Effector memory CD4-positive, alpha-beta T cell (primary cell): ENCODE results near the gene HMCN1.

Experiments
- DNase-seq, 3 donors: peaks; one replicate each; pipeline ENCODE4 v3.0.0-alpha.2; 2020
- H3K27ac ChIP-seq: 2 replicates; pipeline ENCODE4 v1.7.0; 2013; ENCODE audit warnings: mild to moderate bottlenecking, low read length, moderate library complexity; ENCODE audit not compliant: insufficient read depth, poor library complexity, severe bottlenecking
- H3K27me3 ChIP-seq: replicated peaks from 2 replicates; pipeline ENCODE4 v1.7.0; 2013; ENCODE audit warnings: mild to moderate bottlenecking, low read length; ENCODE audit not compliant: insufficient read depth, control insufficient read depth, poor library complexity, severe bottlenecking
- H3K36me3 ChIP-seq: 2 replicates; pipeline ENCODE4 v1.7.0; 2013; ENCODE audit warnings: mild to moderate bottlenecking, low read length, moderate library complexity; ENCODE audit not compliant: control insufficient read depth, insufficient read depth
- H3K4me1 ChIP-seq: 2 replicates; pipeline ENCODE4 v1.7.0; 2013; ENCODE audit warnings: low read length, mild to moderate bottlenecking; ENCODE audit not compliant: control insufficient read depth, insufficient read depth, poor library complexity, severe bottlenecking
- H3K4me3 ChIP-seq: 2 replicates; pipeline ENCODE4 v1.7.0; 2013; ENCODE audit warnings: low read length, low read depth, mild to moderate bottlenecking; ENCODE audit not compliant: insufficient read depth, poor library complexity, severe bottlenecking
- H3K9me3 ChIP-seq: 2 replicates; pipeline ENCODE4 v1.7.0; 2013; ENCODE audit warnings: mild to moderate bottlenecking, low read length, moderate library complexity; ENCODE audit not compliant: control insufficient read depth

The HMCN1 gene

DNA sequence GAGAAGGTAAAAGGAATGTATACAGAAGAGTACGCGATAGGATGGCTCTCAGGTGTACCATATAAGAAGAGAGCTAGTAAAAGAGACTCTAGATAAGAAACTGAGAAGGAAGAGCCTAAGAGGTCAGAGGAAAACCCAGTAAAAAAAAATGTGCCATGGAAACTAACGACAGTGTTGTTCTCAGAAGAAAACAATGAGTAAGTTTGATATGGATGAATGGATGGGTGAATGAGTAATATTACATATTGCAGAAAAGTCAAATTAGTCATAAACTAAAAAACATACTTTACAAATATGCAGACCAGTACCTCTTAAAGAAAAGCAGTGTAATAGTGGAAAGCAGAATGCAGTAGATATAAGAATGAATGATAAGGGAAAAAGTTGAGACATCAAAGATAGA lies 316.2 kb downstream of the HMCN1 start:
- Histone ChIP-seq H3K4me3 (no peak overlapping the region), H3K27me3 (no peaks in the 10 kb centered on the region), H3K27ac (no peak overlapping the region), H3K4me1 (no peaks in the 10 kb centered on the region), H3K36me3 (no peaks in the 10 kb centered on the region), H3K9me3 (no peaks in the 10 kb centered on the region)
- no peak for DNase-seq

DNA sequence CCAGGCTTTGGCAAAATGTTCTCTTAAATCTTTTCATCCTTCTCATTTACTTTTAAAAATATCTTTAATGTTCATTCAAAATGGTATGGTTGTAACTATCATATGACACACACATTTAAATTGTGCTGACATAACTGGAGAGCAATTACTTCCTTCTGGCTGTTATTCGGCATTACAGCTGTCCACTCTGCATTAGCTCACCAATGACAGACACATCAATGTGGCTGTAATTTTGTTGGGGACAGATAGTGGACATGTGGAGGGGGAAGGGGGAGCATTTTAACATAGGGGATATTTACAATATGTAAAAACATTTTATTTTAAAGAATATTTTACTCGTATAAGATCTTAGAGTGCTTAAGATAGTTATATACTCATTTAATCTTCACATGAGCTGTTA lies 319.8 kb downstream of the HMCN1 start:
- Histone ChIP-seq H3K27me3 (no peaks in the 10 kb centered on the region), H3K27ac (no peak overlapping the region), H3K36me3 (no peaks in the 10 kb centered on the region), H3K4me1 (no peaks in the 10 kb centered on the region), H3K9me3 (no peaks in the 10 kb centered on the region), H3K4me3 (no peak overlapping the region)
- DNase-seq, result no peak

DNA sequence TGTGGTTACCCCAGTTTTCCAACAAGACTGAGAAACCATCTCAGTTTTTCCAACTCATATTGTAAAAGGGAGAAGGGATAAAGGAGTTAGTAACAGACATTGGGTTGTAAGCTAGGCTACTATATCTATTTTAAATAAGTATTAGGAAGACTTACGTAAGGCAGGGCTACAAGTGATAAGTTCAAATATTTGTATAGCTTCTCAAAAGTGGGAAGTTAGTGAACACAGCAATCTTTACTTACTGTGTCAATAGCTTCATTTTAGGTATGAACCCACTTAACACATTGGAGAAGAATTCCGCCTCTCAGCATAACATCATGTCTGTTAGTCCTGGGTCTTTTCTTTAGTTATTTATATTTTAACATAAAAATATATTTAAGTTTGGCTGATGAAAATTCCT lies 320.7 kb downstream of the HMCN1 start:
- Histone ChIP-seq H3K9me3 (no peaks in the 10 kb centered on the region), H3K36me3 (no peaks in the 10 kb centered on the region), H3K4me1 (no peaks in the 10 kb centered on the region), H3K27me3 (no peaks in the 10 kb centered on the region), H3K4me3 (no peak overlapping the region), H3K27ac (no peak overlapping the region)
- no peak for DNase-seq

DNA sequence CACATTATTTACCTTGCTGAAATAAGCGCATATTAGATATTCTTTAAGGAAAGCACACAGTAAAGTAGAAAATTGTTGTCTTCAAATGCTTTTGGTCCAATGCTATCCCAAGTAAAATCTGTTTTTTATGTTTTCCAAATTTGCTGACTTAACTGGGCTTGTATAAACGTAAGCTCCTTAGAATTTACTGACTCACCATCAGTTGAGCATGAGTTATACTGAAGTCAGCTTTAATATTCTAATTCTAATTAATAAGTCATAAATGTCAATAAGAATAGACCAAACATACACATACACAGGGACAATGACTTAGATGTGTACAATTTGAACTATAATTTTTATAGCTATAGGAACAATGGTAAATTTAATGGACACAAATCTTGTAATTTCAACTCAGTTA lies 321.7 kb downstream of the HMCN1 start:
- Histone ChIP-seq H3K4me1 (no peaks in the 10 kb centered on the region), H3K36me3 (no peaks in the 10 kb centered on the region), H3K27me3 (no peaks in the 10 kb centered on the region), H3K4me3 (no peak overlapping the region), H3K27ac (no peak overlapping the region), H3K9me3 (no peaks in the 10 kb centered on the region)
- DNase-seq, result no peak

DNA sequence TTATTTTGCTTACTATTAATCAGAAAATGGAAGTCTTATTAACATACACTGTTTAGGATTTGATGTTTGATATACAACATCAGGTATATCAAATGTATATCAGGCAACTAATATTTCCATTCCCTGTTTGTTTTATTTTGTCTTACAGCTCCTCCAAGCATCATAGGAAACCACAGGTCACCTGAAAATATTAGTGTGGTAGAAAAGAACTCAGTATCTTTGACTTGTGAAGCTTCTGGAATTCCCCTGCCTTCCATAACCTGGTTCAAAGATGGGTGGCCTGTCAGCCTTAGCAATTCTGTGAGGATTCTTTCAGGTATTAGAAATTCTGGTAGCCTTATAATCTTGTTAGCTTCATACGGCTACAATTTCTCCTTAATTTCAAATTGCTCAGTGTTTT lies 322.9 kb downstream of the HMCN1 start:
- Histone ChIP-seq H3K4me3 (no peak overlapping the region), H3K9me3 (no peaks in the 10 kb centered on the region), H3K27me3 (no peaks in the 10 kb centered on the region), H3K36me3 (no peaks in the 10 kb centered on the region), H3K27ac (no peak overlapping the region), H3K4me1 (no peaks in the 10 kb centered on the region)
- no peak for DNase-seq

DNA sequence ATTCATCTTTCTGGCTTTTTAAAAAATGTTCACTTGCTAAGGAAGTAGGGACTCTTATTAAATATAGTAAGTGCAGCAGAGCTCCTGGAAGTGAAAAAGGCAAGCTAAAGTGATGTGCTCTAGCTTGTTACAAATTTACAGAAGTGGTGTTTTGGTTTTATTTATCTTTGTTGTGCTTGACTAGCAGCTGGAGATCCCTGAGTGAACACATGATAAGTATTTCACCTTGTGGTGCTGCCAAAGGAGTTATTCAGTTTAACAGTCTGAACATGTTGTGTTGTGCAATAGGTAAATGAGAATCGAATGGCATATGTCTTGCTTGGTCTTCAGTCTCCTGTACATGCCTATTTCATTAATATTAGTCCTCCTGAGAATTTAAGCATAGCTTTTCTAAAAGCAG lies 325.1 kb downstream of the HMCN1 start:
- H3K27ac ChIP-seq, result no peak overlapping the region
- H3K36me3 ChIP-seq, result no peaks in the 10 kb centered on the region
- no peaks in the 10 kb centered on the region for H3K27me3 ChIP-seq
- no peaks in the 10 kb centered on the region for H3K9me3 ChIP-seq
- H3K4me3 ChIP-seq, result no peak overlapping the region
- no peak for DNase-seq
- H3K4me1 ChIP-seq, result no peaks in the 10 kb centered on the region

DNA sequence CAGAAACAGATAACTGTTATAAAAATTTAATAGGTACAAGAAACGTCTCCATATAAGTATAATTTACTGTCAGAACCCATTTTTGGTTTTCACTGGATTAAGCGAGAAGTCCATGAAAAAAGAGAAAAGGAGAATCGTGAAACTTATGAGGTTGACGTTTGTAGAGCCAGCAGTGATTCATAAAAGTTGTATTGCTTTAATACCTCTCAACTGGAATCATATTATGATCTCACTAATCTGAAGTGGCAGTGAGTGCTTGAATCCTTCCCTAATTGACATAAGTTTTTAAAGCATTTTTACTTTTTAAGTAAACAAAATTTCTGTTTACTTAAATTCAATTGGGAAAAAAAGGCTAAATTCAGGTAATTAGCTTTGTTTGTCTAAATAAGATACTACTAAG lies 325.6 kb downstream of the HMCN1 start:
- Histone ChIP-seq H3K4me1 (no peaks in the 10 kb centered on the region), H3K36me3 (no peaks in the 10 kb centered on the region), H3K9me3 (no peaks in the 10 kb centered on the region), H3K4me3 (no peak overlapping the region), H3K27ac (no peak overlapping the region), H3K27me3 (no peaks in the 10 kb centered on the region)
- DNase-seq, result no peak

DNA sequence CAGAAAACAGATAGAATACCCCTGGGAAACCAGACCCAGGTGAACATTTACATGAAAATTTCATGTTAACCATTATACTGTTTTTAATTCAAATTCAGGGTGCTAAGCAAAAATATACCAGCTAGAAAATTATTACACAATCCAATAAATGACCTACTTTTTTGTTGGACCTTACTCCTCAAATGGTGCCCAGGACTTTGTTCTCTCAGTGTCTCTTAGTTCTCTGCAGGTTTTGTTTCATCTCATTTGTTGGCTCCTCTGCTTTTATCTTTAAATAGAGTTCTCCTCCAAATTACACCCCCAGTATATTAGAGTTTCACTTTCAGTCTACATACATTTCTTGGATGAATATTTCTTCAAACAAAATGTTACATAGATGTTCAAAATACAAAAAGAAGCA lies 326.0 kb downstream of the HMCN1 start:
- no peaks in the 10 kb centered on the region for H3K4me1 ChIP-seq
- H3K27ac ChIP-seq, result no peak overlapping the region
- H3K36me3 ChIP-seq, result no peaks in the 10 kb centered on the region
- H3K9me3 ChIP-seq, result no peaks in the 10 kb centered on the region
- H3K4me3 ChIP-seq, result no peak overlapping the region
- no peak for DNase-seq
- H3K27me3 ChIP-seq, result no peaks in the 10 kb centered on the region

DNA sequence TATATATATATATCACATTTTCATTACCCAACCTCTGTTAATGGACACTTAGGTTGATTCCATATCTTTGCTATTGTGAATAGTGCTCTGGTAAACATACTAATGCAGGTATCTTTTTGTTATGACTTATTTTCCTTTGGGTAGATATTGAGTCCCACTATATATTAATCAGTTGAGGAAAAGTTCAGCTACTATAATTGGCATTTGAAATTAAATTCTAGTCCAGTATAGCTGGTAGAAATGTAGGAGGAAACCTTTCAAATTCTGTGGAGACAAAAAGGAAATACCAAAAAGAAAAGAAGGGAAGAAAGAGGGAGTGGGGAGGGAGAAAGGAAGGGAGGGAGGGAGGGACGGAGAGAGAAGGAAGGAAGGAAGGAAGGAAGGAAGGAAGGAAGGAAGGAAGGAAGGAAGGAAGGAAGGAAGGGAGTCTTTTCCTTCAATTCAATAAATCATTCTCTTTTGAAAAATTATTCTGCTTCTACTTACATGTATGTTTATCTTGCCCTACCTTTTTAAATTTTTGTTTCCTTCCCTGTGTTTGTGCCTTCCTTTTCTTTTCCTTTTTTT lies 329.0 kb downstream of the HMCN1 start:
- no peak overlapping the region for H3K4me3 ChIP-seq
- no peaks in the 10 kb centered on the region for H3K36me3 ChIP-seq

DNA sequence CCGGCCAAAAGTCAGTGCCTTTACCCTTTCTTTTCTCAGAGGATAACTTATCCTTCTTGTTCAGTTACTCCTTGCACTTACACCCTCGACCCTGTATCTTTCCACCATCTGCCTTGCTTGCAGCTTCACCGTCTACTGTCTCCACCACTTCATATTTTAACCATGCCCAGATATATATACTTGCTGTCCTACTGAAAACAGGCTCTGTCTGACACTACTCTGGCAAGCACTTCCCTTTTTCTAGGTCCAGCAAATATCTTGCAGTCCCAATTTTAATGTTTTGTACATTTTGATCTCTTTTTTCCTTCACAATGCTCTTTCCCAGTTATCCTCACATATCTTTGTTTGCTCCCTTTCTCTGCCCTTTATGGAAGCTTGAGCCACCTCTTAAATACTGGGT lies 332.2 kb downstream of the HMCN1 start:
- no peaks in the 10 kb centered on the region for H3K4me1 ChIP-seq
- H3K36me3 ChIP-seq, result no peaks in the 10 kb centered on the region
- no peaks in the 10 kb centered on the region for H3K9me3 ChIP-seq
- no peak overlapping the region for H3K4me3 ChIP-seq
- no peak overlapping the region for H3K27ac ChIP-seq
- no peaks in the 10 kb centered on the region for H3K27me3 ChIP-seq
- DNase-seq, result no peak

More for the DNA sequence above, 329.0 kb downstream of the HMCN1 start:
- Histone ChIP-seq H3K27ac (no peak overlapping the region), H3K9me3 (no peaks in the 10 kb centered on the region), H3K4me1 (no peaks in the 10 kb centered on the region), H3K27me3 (no peaks in the 10 kb centered on the region)
- no peak for DNase-seq

DNA sequence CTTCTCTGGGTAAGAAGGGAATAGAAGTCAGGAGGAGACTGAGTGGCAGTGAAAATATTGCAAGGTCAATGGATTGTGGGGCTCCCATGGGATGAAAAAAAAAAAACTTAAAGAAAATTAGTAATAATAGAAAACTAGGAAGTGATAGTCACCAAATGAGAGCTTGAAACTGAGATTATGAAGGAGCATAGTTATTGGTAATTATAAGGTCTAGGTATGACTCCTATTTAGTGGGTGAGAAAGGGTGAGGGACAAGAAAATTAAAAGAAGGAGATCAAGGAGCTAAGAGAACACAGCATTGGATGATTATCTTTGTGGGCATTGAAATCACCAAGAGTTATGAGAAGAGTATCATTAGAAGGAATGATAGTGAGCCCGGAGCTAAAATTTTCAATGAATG lies 339.5 kb downstream of the HMCN1 start:
- Histone ChIP-seq H3K27me3 (no peaks in the 10 kb centered on the region), H3K4me1 (no peaks in the 10 kb centered on the region), H3K4me3 (no peak overlapping the region), H3K9me3 (no peaks in the 10 kb centered on the region), H3K36me3 (no peaks in the 10 kb centered on the region), H3K27ac (no peak overlapping the region)
- DNase-seq, result no peak
